ENCODE results near the gene GLIPR1L2. TPM values are rescaled to one million over a fixed set of nuclear protein-coding genes. Genes with fewer than 3 reads are reported as not detected.

The GLIPR1L2 gene
- total RNA-seq, 1 experiment from 2014 or later, result 0.76 TPM

- no peak for DNase-seq (ENCODE audit: low spot score)
These were observed 87.4 kb downstream of the GLIPR1L2 start for GRCh38 chr12:75478116-75478794.

- DNase-seq (ENCODE audit: low spot score), result peak; percentile 55
These were observed 89.1 kb downstream of the GLIPR1L2 start for GRCh38 chr12:75479963-75480461.

- peak; percentile 89 for DNase-seq (ENCODE audit: low spot score)
These were observed 89.6 kb downstream of the GLIPR1L2 start, which contains the start of gene GLIPR1 for GRCh38 chr12:75480469-75480949. TSS of gene GLIPR1 (plus strand) at chr12:75480755. CDS start at chr12:75480881, 126 bp downstream.

- DNase-seq (ENCODE audit: low spot score), result peak; percentile 16
These were observed 90.3 kb downstream of the GLIPR1L2 start for GRCh38 chr12:75481013-75481705.

- peak; percentile 12 for DNase-seq (ENCODE audit: low spot score)
These were observed 90.9 kb downstream of the GLIPR1L2 start for GRCh38 chr12:75481774-75482173.

Other genes starting within 250 kb of the GLIPR1L2 start
- not detected in 2 replicates for gene KCNC2, start 181.2 kb upstream of the GLIPR1L2 start, total RNA-seq (2014; rRNA removed; shearing (Covaris generic))
- gene CAPS2, start 60.8 kb upstream of the GLIPR1L2 start, total RNA-seq (2014; rRNA removed; shearing (Covaris generic)), result 3.8 and 4.8 TPM in 2 replicates
- gene GLIPR1L1, start 56.4 kb upstream of the GLIPR1L2 start, total RNA-seq (2014; rRNA removed; shearing (Covaris generic)), result not detected in 2 replicates
- 13.3 and 20.2 TPM in 2 replicates for gene GLIPR1, start 89.7 kb downstream of the GLIPR1L2 start, total RNA-seq (2014; rRNA removed; shearing (Covaris generic))
- 56.5 and 64.7 TPM in 2 replicates for gene KRR1, start 120.5 kb downstream of the GLIPR1L2 start, total RNA-seq (2014; rRNA removed; shearing (Covaris generic))